Esophagus mucosa (tissue), 1 donor: ENCODE results near the gene SLAIN2. TPM values are rescaled to one million over a fixed set of nuclear protein-coding genes. Genes with fewer than 3 reads are reported as not detected.
"Not testable (repeated sequence)": the region's sequence is repeated elsewhere in the genome, so short reads cannot be mapped to it uniquely, and the experiment has no call there.

Source experiments
- ATAC-seq: fragments of 200-7000 bp; cut with Tn5 transposase; one replicate; pipeline ENCODE4 v1.9.1; 2020
- total RNA-seq: library from RNA; stranded (reverse); gene quantifications from one replicate; pipeline ENCODE4 v1.2.4, GENCODE V29; 2023
- donor health status: DM: yes; HTN: yes; CAD: no.

The SLAIN2 gene
- total RNA-seq, 1 donor from 2014 or later: 79.1 TPM

DNA sequence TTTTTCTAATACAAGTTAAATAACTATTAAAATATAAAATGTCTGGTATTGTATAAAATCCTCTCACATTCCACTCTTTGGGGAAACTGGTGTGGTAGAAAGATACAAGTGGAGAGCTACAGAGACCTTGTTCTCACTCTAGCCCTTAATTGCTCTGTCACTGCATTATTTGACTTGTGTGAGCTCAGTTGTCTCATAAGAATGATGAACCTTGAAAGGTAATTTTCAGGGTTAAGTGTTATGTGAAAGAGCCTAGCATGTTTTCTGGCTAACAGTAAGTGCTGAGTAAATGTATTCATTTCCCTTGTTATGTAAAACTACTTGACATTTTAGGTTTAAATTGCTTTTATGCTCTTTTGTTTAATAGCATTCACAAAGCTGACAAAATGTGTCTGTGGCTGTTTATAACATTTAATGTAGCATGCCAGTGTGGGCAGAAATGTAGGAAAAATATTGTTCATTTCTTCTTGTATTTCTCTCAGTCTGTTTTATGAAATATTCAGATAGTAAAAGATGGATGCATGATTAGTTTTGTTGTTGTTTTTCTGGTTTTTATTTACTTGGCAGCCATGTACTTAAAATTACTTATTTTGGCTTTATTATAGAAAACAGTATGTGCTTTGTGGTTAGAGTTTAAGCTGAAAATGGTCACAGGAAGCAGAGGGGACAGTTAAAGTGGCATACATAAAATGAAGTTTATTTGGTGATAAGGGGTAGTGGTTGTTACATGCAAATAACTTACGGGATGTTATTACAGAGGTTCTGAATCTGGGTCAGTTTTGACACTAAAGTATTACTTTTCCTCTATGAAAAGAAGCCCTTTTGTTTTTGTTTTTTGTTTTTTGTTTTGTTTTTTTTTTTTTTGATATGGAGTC lies 29.2 kb downstream of the SLAIN2 start:
- no peak for ATAC-seq

GRCh38 chr4:48372272-48372671 lies 30.9 kb downstream of the SLAIN2 start:
- ATAC-seq: no peak

DNA sequence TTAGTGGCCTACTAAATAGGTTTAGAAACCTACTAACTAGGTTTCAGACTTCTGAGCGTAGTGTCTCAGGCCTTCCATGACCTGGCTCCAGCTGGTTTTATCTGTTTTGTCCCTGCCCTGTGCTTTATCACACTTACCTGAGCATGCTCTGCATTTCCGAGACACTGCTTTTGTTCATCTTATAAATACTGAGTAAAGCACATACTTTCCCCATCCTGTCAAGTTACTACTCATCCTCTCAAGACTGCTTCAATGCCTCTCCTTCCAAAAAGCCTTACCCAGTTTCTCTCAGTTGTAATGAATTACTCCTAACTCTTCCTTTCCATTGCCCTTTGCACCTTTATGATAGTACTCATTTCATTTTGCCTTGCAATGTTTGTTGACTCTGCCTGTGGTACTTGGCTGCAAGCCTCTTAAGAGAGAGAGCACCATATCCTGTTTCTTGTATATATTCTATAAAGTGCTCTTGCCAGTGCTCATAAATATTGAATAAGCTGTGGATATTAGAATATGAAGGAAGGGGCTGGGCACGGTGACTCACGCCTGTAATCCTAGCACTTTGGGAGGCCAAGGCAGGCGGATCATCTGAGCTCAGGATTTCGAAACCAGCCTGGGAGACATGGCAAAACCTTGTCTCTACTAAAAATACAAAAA lies 34.4 kb downstream of the SLAIN2 start:
- ATAC-seq: peak; percentile 92

DNA sequence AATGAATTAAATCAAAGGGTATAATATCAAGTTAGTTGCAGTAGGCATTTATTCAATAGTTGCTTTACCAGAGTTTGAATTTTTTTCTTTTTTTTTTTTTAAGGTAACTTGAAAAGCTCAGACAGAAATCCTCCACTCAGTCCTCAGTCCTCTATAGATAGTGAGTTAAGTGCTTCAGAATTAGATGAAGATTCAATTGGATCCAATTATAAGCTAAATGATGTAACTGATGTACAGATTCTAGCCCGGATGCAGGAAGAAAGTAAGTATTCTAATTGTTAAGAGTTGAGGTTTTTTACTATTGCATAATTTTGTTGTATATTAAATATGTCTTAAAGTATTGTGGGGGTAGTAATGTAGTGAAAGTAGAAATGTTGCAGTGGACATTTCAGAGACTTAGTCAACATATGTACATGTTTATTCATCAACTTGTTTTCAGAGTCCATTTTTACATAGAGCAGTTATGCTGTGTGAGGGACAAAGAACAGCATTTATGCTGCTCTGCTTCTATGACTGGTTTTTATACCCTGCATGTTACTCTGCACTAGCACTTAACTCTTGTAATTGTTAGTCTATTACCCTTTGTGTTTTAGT lies 38.4 kb downstream of the SLAIN2 start:
- no peak for ATAC-seq

DNA sequence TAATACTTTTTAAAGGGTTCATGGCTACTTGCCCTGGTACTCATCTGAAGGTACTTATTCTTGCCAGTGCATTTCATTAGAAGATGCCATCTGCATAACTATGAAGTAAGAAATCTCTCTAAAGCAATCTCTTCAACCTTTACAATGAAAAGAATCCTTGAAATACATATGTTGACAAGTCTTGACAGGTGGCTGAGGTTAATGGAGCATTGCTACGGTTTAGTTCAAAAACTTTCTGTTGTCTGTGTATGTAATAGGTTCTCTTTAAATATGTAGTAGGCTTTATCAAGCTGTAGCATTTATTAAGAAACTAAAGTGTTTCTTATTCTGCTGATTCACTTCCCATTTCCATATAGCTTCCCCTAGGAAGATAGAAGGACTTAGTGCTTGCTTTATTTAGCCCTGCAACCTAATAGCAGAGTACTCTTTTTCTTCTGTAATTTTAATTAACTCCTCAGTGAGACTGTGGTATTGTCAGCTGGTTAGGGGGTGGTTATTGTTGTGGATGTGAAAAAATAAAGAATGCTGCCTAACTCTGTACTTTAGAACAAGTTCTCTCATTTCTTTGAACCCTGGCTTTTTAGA lies 39.3 kb downstream of the SLAIN2 start:
- peak; percentile 53 for ATAC-seq

GRCh38 chr4:48388525-48389154 lies 47.3 kb downstream of the SLAIN2 start:
- no peak for ATAC-seq

DNA sequence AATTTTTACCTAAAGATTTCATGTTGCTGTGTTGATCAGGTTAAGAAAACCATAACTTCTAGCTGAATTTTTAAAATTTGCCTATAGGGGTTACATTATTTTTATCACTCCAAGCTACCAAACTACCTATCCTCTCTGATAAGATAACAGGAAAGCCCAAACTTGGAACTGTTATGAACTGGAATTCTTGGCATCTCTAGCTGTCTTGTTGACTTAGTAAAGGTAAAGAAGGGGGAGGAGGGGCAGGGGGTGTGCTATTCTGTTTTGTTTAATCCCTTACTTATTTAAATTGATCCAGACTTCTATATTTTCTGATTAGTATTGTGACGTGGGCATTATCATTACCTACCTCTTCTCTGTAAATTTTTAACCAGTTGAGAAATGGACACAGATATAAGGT lies 54.7 kb downstream of the SLAIN2 start:
- no peak for ATAC-seq

DNA sequence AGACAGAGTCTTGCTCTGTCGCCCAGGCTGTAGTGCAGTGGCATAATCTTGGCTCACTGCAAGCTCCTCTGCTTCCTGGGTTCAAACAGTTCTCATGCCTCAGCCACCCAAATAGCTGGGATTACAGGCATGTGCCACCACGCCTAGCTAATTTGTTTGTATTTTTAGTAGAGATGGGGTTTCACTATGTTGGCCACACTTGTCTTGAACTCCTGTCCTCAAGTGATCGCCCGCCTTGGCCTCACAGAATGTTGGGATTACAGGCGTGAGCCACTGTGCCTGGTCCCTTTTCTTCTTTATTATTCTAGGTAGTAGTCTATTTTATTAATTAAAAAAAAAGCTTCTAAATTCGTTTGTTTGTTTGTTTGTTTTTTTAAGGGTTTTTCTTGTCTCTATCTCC lies 59.1 kb downstream of the SLAIN2 start:
- ATAC-seq: no peak

- ATAC-seq: no peak
These were observed 62.0 kb downstream of the SLAIN2 start for GRCh38 chr4:48403358-48403757.

- no peak for ATAC-seq
These were observed 62.5 kb downstream of the SLAIN2 start for GRCh38 chr4:48403779-48404178.

DNA sequence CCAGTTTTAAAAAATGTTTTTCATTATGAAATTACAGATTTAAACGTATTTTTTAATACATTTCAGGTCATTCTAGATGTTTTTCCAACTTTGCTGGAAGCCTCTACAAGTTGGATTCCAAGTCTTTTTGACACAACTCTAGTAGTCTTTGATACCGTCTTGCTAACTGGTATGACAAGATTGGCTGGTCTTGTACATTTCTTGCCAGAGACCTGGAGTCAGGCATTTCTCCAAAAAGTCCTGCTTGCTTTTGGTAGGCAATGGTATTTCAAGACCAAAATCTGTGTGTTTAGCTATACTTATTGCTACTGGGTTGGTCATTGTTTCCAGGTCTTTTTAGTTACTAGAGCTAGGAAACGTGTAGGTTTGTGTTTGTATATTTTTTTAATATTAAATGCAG lies 64.6 kb downstream of the SLAIN2 start:
- peak; percentile 57 for ATAC-seq

DNA sequence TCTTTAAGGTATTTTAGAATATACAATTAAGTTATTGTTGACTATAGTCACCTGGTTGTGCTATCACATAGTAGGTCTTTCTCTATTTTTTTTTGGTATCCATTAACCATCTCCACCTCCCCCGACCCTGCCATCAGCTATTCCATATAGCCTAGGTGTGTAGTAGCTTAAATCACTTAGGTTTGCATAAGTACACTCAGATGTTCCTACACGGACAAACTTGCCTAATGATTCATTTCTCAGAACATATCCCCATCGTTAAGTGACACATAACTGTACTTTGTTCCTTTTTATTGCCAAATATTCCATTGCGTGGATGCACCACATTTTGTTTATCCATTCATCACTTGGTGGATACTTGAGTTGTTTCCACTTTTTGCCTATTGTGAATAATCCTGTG lies 67.9 kb downstream of the SLAIN2 start:
- ATAC-seq: no peak

- ATAC-seq: no peak
These were observed 69.5 kb downstream of the SLAIN2 start for GRCh38 chr4:48410812-48411211.

DNA sequence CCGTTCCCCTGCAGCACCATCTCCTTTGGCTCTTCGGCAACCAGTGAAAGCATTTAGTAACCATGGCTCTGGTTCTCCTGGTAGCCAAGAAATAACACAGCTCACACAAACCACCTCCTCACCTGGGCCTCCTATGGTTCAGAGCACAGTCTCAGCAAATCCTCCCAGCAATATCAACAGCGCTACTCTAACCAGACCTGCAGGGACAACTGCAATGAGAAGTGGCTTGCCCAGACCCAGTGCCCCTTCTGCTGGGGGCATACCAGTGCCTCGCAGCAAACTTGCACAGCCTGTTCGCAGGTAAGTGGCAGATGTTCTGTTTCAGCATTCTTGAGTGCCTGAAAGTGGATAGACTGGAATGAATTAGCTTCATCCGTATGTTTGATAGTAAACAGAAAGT lies 78.8 kb downstream of the SLAIN2 start:
- no peak for ATAC-seq

- ATAC-seq: no peak
These were observed 79.8 kb downstream of the SLAIN2 start for GRCh38 chr4:48421101-48421500.

GRCh38 chr4:48428926-48429325 lies 87.6 kb downstream of the SLAIN2 start:
- no peak for ATAC-seq

DNA sequence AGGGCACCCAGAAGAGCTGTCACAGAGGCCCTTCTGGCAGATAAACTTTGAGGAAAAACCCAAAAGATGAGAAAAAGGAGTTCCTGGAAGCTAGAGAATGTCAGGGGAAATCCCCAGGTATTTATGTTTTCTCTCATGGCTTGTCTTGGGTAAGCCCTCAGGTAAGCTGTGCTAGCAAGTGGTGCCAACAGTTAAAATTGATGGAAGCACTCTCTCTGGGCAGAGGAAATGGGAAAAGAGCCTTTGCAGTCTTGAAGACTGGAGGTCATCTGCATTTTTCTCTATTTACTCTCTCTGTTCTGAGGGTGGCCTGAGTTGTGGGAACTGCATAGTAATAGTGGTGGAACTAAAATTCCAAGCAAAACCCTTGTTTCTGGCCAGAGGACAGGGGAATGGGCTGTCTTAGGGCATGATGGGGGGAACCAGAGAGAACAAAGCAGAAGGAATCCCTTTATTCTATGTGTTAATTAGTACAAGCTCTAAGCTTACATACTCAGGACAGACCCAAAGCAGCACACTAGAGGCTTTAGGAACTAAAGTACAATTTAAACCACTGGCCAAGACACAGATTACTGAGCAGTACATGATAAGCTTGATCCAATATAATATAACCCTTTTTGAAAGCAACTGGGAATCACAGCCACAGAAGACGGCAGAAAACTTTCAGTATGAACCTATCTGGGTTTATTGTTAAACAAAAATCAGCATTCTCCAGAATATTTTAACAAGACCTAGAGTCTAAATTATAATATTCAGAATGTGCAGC lies 88.6 kb downstream of the SLAIN2 start:
- no peak for ATAC-seq

- no peak for ATAC-seq
These were observed 90.1 kb downstream of the SLAIN2 start for GRCh38 chr4:48431401-48431800.

DNA sequence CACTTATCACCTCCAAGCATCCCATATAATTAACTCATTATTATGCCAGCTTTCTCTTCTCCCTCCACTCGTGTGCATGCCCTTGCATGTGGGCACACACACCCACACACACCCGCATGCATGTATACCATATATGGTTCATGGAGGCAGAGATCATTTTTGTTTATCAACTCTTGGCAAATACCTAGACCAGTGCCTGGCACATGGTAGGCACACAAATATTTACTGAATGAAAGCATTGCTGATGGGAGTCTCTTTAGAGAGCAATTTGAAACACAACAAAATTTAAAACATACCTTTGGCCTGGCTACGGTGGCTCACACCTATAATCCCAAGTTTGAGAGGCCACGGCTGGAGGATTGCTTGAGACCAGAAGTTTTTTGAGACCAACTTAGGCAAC lies 90.7 kb downstream of the SLAIN2 start:
- ATAC-seq: peak; percentile 48

- ATAC-seq: no peak
These were observed 95.0 kb downstream of the SLAIN2 start for GRCh38 chr4:48436318-48436717.

- ATAC-seq: no peak
These were observed 98.7 kb downstream of the SLAIN2 start for GRCh38 chr4:48439988-48440387.

- not testable (repeated sequence) for ATAC-seq
These were observed 99.6 kb downstream of the SLAIN2 start for GRCh38 chr4:48440914-48441313.
